GM19395 (cell line): ENCODE data around the gene FOSL1.
A peak's percentile ranks its signal among the peaks of the same experiment; 100 is the strongest.

Experiments used
- ATAC-seq: cut with Tn5 transposase; IDR thresholded peaks from one replicate; pipeline ENCODE4 v1.9.1; 2021; ENCODE audit warnings: mild to moderate bottlenecking, moderate library complexity; ENCODE audit not compliant: unreplicated experiment

FOSL1 gene

GRCh38 chr11:65900125-65900898 is at the start of gene FOSL1:
TSS of gene FOSL1 (minus strand) at chr11:65900388. CDS start at chr11:65900339, 49 bp downstream.
- peak; percentile 77 for ATAC-seq

GRCh38 chr11:65947603-65948125 is 47.5 kb upstream of the FOSL1 start:
- no peak for ATAC-seq

- no peak for ATAC-seq
Observed at GRCh38 chr11:65947133-65947532, 46.9 kb upstream of the FOSL1 start.

GRCh38 chr11:65946655-65947054 is 46.5 kb upstream of the FOSL1 start:
- no peak for ATAC-seq

GRCh38 chr11:65945941-65946558 is 45.9 kb upstream of the FOSL1 start:
- ATAC-seq = no peak

GRCh38 chr11:65945430-65945911 is 45.3 kb upstream of the FOSL1 start, which contains the start of gene TSGA10IP:
TSS of gene TSGA10IP (plus strand) at chr11:65945480. CDS start at chr11:65945676, 196 bp downstream.
- ATAC-seq = no peak

GRCh38 chr11:65944767-65945166 is 44.6 kb upstream of the FOSL1 start:
- no peak for ATAC-seq

- no peak for ATAC-seq
Observed at GRCh38 chr11:65944191-65944590, 44.0 kb upstream of the FOSL1 start.

- no peak for ATAC-seq
Observed at GRCh38 chr11:65942531-65942930, 42.3 kb upstream of the FOSL1 start.

GRCh38 chr11:65941720-65942310 is 41.6 kb upstream of the FOSL1 start:
- no peak for ATAC-seq

- ATAC-seq = no peak
Observed at GRCh38 chr11:65937766-65938165, 37.6 kb upstream of the FOSL1 start.

- ATAC-seq = no peak
Observed at GRCh38 chr11:65934014-65934413, 33.8 kb upstream of the FOSL1 start.

GRCh38 chr11:65932558-65932919 is 32.4 kb upstream of the FOSL1 start:
- ATAC-seq = no peak

GRCh38 chr11:65931773-65932557 is 31.8 kb upstream of the FOSL1 start:
- no peak for ATAC-seq

- no peak for ATAC-seq
Observed at GRCh38 chr11:65928667-65929066, 28.5 kb upstream of the FOSL1 start.

GRCh38 chr11:65927904-65928397 is 27.8 kb upstream of the FOSL1 start:
- no peak for ATAC-seq

- ATAC-seq = no peak
Observed at GRCh38 chr11:65925397-65925796, 25.2 kb upstream of the FOSL1 start.

GRCh38 chr11:65922565-65922964 is 22.4 kb upstream of the FOSL1 start:
- ATAC-seq = no peak

GRCh38 chr11:65921876-65922275 is 21.7 kb upstream of the FOSL1 start:
- no peak for ATAC-seq

GRCh38 chr11:65921033-65921555 is 20.9 kb upstream of the FOSL1 start:
- no peak for ATAC-seq
